ENCODE results near the gene LRRTM1.

Gene LRRTM1

GRCh38 chr2:80302314-80303005 is 2.1 kb downstream of the LRRTM1 start:
- peak in 2 of 56 donors; percentile 31 to 37 for DNase-seq

GRCh38 chr2:80302001-80302313 is 2.6 kb downstream of the LRRTM1 start:
- no peak for DNase-seq

DNA sequence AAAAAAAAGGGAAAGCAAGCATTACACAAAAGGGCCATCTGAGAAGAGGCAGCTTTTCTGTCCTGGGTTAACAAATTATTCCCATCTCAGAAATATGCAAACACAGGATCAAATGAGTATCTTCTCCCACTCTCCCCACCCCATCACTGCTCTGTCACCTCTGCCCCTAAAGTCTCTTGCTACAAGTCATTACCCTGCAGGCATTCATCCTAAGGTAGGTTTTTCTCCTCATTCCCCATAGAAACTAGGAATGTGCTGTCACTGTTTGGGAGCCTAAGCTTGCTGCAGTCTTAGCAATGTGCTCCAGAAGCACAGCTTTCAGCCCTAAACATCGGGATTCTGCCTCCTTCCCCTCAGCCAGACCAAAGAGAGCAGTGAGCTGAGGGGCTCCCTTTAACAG is 3.6 kb downstream of the LRRTM1 start:
- DNase-seq, result no peak

- DNase-seq, result no peak
Observed at GRCh38 chr2:80300346-80300745, 4.2 kb downstream of the LRRTM1 start.

DNA sequence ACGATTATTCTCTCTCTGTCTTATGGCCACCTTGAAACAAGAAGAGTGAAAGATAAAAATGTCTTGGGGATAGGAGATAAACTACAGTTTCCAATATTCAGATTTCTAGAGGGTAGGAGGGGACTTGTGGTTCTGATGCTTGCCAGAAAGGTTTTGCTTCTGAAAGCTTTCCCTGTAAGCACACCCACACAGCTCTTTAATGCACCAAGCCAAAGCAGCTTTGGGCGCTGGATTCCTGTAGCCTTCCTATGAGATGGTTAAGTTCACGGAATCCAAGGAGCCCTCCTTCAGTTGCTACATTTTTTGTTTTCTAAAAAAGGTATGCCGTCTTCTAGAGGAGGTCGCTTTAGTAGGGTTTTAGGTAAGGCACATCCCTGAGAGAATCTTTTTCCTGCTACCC is 4.9 kb downstream of the LRRTM1 start:
- peak in 2 of 56 donors; percentile 13 to 23 for DNase-seq

DNA sequence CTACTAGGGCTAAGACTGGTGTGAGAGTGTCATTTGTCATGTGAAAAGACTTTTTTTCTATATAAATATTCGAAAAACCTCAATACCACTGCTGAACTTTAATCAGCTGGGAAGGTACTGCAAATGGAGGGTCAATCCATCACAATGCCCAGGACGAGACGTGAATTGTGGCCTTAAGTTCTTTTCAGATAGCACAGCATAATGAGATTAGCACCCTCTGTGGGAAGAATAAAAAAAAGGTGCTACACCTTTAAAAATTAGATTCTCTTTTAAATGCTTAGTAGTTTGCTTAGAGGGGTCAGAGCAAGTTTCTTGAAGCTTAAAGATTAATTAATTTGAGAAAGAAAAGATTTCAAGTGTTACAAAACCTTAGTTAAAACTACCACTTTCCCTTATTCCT is 5.6 kb downstream of the LRRTM1 start:
- DNase-seq, result no peak

DNA sequence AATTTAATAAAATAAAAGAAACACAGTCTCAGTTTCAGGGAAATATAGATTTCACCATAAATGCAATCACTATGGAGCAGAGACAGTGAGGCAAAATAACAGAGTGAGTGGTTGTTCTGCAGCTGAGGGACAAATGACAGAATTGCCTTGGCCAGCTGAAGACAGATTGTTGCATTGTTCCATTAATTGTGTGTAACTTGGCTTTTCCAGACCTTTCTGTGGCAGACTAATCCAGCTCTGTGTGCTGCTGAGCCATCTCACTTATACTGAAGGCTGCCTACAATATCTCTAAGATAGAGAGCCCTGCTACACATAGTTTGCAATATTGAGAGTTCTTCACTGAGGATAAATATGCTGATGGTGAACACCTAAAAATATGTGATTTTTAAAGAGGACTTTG is 11.5 kb downstream of the LRRTM1 start:
- peak in 11 of 56 donors; percentile 3 to 66 (median 37) for DNase-seq

- DNase-seq, result no peak
Observed at GRCh38 chr2:80292474-80292873, 12.1 kb downstream of the LRRTM1 start.

- no peak for DNase-seq
Observed at GRCh38 chr2:80291656-80292055, 12.9 kb downstream of the LRRTM1 start.

- peak in 51 of 56 donors; percentile 17 to 84 (median 58) for DNase-seq
Observed at GRCh38 chr2:80288576-80288975, 16.0 kb downstream of the LRRTM1 start.

DNA sequence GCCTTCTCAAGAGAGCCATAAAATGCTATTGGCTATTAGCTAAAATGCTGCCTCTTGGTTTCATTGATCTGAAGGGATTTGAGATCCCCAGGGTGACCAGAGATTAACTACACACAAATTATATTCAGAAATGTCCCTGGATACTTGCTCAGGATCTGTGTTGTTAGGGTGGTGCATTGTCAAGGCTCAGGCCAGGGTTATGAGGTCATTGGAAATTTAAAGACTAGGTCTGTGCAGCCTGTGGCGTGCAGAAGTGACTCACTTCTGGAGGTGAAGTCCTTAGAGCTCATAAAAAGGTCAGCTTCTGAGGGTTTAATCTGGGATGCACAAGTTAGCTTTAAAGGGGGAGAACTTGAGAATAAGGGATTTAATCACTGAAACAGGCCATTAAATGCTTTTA is 23.5 kb downstream of the LRRTM1 start:
- DNase-seq, result no peak

- DNase-seq, result no peak
Observed at GRCh38 chr2:80280598-80280997, 24.0 kb downstream of the LRRTM1 start.

- no peak for DNase-seq
Observed at GRCh38 chr2:80269806-80270205, 34.7 kb downstream of the LRRTM1 start.

GRCh38 chr2:80266231-80266630 is 38.3 kb downstream of the LRRTM1 start:
- peak in 2 of 56 donors; percentile 1 to 2 for DNase-seq

DNA sequence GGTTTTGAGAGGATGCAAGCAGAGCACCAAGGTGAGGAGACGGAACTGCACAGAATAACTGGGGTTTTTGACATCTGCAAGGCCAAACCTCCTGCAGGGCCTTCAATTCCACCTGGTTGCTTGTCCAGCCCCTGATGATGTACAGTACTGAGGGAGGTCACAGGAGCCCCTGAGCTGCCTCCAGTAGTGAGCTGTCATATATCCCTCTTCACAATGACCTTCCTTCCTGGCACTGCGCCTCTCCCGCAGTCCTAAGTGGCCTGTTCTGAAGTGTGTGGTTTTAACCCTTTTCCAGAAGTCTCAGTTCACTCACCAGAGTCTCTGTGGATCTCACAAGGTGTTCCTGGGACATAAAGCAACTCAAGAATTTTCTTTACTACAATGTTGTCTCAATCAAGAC is 45.3 kb downstream of the LRRTM1 start:
- DNase-seq, result no peak

DNA sequence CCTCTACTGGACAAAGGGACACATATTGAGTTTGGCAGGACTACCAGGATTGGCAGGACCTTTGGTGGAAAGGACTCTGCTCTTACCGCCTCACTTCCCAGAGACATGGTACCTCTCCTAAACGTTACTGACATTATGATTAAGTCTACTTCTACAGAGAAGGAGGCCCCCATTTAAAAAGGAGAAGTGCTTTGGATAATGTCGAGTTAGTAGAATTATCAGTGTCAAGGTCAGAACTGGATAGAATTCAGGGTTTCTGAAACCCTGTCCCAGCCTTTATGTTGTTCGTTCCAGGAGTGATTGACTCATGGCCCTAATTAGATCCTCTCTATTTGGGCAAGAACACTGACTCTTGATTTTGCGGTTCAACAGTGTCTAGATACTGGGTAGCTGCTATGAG is 45.8 kb downstream of the LRRTM1 start:
- DNase-seq, result no peak

GRCh38 chr2:80258341-80258740 is 46.2 kb downstream of the LRRTM1 start:
- no peak for DNase-seq

DNA sequence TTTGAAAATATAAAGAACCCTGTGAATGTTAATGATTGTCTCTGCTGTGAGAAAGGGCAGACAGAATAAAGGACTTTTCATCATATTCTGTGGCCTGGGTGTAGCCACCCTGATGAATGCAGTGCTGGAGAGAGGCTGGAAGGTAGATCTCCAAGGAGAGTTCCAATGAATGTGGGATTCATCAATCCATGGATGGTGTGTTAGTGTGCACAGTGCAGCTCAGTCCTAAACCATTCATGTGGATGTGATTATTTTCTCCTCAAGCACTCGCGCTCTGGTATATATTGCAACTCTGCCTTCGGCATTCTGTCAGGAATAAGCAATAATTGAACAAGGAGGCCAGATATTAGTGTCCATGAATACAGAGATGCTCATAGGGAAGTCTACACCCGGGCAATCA is 47.1 kb downstream of the LRRTM1 start:
- no peak for DNase-seq

DNA sequence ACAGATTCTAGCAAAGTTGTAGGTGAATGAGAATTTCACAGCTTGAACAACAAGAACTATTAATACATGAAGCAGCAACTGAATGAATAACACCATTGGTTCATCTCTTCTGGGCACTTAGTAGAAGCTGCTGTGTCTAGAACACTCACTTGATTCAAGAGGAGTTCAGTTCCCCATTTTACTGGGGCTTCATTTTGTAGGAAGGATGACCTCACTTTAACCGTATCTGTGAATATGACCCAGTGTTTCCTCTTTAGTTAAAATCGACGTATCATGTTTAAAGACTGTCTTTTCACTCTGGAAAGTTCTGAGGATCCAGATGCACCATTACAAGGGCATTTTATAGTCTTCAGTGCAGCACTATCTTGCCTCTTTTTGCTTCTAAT is 47.8 kb downstream of the LRRTM1 start:
- DNase-seq, result no peak

GRCh38 chr2:80255918-80256781 is 48.4 kb downstream of the LRRTM1 start:
- peak in 3 of 56 donors; percentile 10 to 20 (median 15) for DNase-seq

DNA sequence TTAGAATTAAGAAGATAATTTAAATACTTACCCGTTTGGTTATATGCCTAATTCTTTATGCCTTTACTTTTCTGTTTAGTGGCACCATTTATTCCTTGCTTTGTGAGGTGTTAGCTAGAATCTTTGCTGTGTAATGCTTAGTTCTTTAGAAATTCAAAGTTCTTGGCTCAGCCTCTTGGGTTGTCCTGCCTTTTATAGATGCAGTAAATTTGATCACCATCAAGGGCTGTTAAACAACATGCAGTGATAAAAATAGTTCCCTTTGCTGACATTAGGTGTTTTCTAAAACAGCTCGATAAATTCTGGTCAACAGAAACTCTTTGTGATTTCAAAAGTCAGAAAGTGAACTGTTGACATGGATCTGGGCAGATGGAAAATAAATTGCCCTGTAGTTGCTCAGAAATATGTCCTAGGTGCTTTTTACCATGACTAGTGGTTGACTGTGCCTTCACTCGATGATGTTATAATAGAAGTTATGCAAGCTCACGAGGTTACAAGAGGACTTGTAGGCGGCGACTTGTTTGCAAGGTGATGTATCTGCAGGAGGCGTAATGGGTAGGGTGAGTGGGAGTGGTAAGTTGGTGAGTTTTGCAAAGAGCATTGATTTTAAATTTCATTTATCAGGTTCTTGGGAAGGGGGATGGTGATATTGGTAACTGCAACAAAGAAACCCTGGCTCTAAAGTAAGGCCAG is 52.1 kb downstream of the LRRTM1 start:
- DNase-seq, result no peak

All from amygdala (tissue), 56 donors.